GM18951 (cell line): Measurements from ENCODE around the gene MICALL2.

Source experiments
- POLR2A ChIP-seq: IDR thresholded peaks from 4 replicates; pipeline ENCODE4 v1.6.1; 2011; ENCODE audit warnings: mild to moderate bottlenecking; ENCODE audit not compliant: insufficient read length, insufficient read depth; ENCODE audit errors: extremely low read depth
- in situ Hi-C: fragments of 300-500 bp; cut with MboI; formaldehyde crosslinking; loops from one replicate; pipeline ENCODE4 v1.12.0; 2022; ENCODE audit warnings: low sequenced_read_pairs, mixed read lengths, inconsistent platforms; ENCODE audit not compliant: unreplicated experiment

The MICALL2 gene

GRCh38 chr7:1468643-1469298 lies 9.5 kb upstream of the MICALL2 start:
- in situ Hi-C loops = no loop called here
- no peak for TF ChIP-seq POLR2A

GRCh38 chr7:1468203-1468602 lies 8.9 kb upstream of the MICALL2 start:
- in situ Hi-C loops = no loop called here
- no peak for TF ChIP-seq POLR2A

- TF ChIP-seq POLR2A = no peak
- in situ Hi-C loops = no loop called here
Measured at GRCh38 chr7:1466524-1467271, 7.4 kb upstream of the MICALL2 start.

GRCh38 chr7:1464694-1465093 lies 5.4 kb upstream of the MICALL2 start:
- TF ChIP-seq POLR2A = no peak
- in situ Hi-C loops = no loop called here

GRCh38 chr7:1463676-1464223 lies 4.5 kb upstream of the MICALL2 start:
- no peak for TF ChIP-seq POLR2A
- in situ Hi-C loops = no loop called here

GRCh38 chr7:1461646-1462375 lies 2.5 kb upstream of the MICALL2 start:
- in situ Hi-C loops = no loop called here
- no peak for TF ChIP-seq POLR2A

GRCh38 chr7:1460821-1461645 lies 1.8 kb upstream of the MICALL2 start:
- no peak for TF ChIP-seq POLR2A
- in situ Hi-C loops = no loop called here

- no peak for TF ChIP-seq POLR2A
- in situ Hi-C loops = no loop called here
Measured at GRCh38 chr7:1459920-1460820, 900 bp upstream of the MICALL2 start.

GRCh38 chr7:1459512-1459892 lies 232 bp upstream of the MICALL2 start:
- no peak for TF ChIP-seq POLR2A
- in situ Hi-C loops = no loop called here

- no peak for TF ChIP-seq POLR2A
- in situ Hi-C loops = no loop called here
Measured at GRCh38 chr7:1457949-1458682, 1.2 kb downstream of the MICALL2 start.
